Measurements from ENCODE around the gene SPHK2.

GRCh38 chr19:48596237-48596636 lies 23.1 kb upstream of the SPHK2 start:
- no peak for TF ChIP-seq ELF1 (IDR thresholded peaks at IDR 0.05)
- TF ChIP-seq CTCF (IDR thresholded peaks at IDR 0.05): no peak
- no peak for TF ChIP-seq YY1 (IDR thresholded peaks at IDR 0.05; ENCODE audit: low read depth)
- no peak for TF ChIP-seq POLR2AphosphoS5 (IDR thresholded peaks at IDR 0.05; ENCODE audit: low read depth, low read length)
- no peak for TF ChIP-seq USF2 (IDR thresholded peaks at IDR 0.05; ENCODE audit: borderline replicate concordance, low read depth, low read length)
- TF ChIP-seq JUND (IDR thresholded peaks at IDR 0.05): no peak
- no peak for TF ChIP-seq MEF2A (IDR thresholded peaks at IDR 0.05; ENCODE audit: borderline replicate concordance, low read depth)
- no peak for TF ChIP-seq EZH2phosphoT487 (IDR thresholded peaks at IDR 0.05; ENCODE audit: borderline replicate concordance, low read depth)
- no peak for TF ChIP-seq TAF1 (IDR thresholded peaks at IDR 0.05; ENCODE audit: borderline replicate concordance, low read depth, low read length)
- TF ChIP-seq RAD21 (IDR thresholded peaks at IDR 0.05; ENCODE audit: low read length): no peak
- no peak for TF ChIP-seq EP300 (IDR thresholded peaks at IDR 0.05; ENCODE audit: borderline replicate concordance in 1 of 2, low read depth in 1 of 2, low read length in 1 of 2)
- no peak for TF ChIP-seq NFIC (IDR thresholded peaks at IDR 0.05; ENCODE audit: borderline replicate concordance)
- no peak for TF ChIP-seq REST (IDR thresholded peaks at IDR 0.05; ENCODE audit: low read depth, low read length)

Measured in SK-N-SH (cell line).